ENCODE data around the gene ATP1A3. TPM values are rescaled to one million over a fixed set of nuclear protein-coding genes. Genes with fewer than 3 reads are reported as not detected.

The ATP1A3 gene
- total and polyA plus RNA-seq, 2 of the 13 experiments (the other 11 are each of a cell fraction or from before 2014, with no cell fraction given), result 0.01 to 0.04 TPM

GRCh38 chr19:41957838-41958366, 36.1 kb downstream of the ATP1A3 start (continued):
- no peak for TF ChIP-seq ZBTB14 (CRISPR knock-in tag; IDR thresholded peaks at IDR 0.05)
- TF ChIP-seq RELA (CRISPR knock-in tag; IDR thresholded peaks at IDR 0.05), result no peak
- no peak for TF ChIP-seq GATA4 (IDR thresholded peaks at IDR 0.05; ENCODE audit: borderline replicate concordance, low read depth)
- no peak for TF ChIP-seq ZNF496 (CRISPR knock-in tag; IDR thresholded peaks at IDR 0.05; ENCODE audit: insufficient replicate concordance)
- TF ChIP-seq POLR2G (IDR thresholded peaks at IDR 0.05; ENCODE audit: low read depth, low read length), result no peak
- no peak for TF ChIP-seq YEATS4 (CRISPR knock-in tag; IDR thresholded peaks at IDR 0.05; ENCODE audit: borderline replicate concordance)
- no peak for TF ChIP-seq CHD4 (IDR thresholded peaks at IDR 0.05; ENCODE audit: borderline replicate concordance, low read length)
- TF ChIP-seq IRX3 (CRISPR knock-in tag; IDR thresholded peaks at IDR 0.05; ENCODE audit: borderline replicate concordance, low read depth), result no peak
- TF ChIP-seq GTF2F1 (IDR thresholded peaks at IDR 0.05; ENCODE audit: low read length), result no peak
- TF ChIP-seq ZBTB8A (CRISPR knock-in tag; IDR thresholded peaks at IDR 0.05; ENCODE audit: borderline replicate concordance, low read depth), result no peak
- no peak for TF ChIP-seq ZFP1 (CRISPR knock-in tag; IDR thresholded peaks at IDR 0.05)
- no peak for TF ChIP-seq DDIT3 (CRISPR knock-in tag; IDR thresholded peaks at IDR 0.05)
- TF ChIP-seq CENPT (CRISPR knock-in tag; IDR thresholded peaks at IDR 0.05; ENCODE audit: low read depth), result no peak
- peak; percentile 24; the same call in 1 of the 2 replicates for TF ChIP-seq ZNF547 (CRISPR knock-in tag; IDR thresholded peaks at IDR 0.05)
- TF ChIP-seq ATF5 (CRISPR knock-in tag; IDR thresholded peaks at IDR 0.05; ENCODE audit: low read depth), result no peak
- TF ChIP-seq ZNF432 (CRISPR knock-in tag; IDR thresholded peaks at IDR 0.05; ENCODE audit: borderline replicate concordance), result no peak
- TF ChIP-seq CREB1 (IDR thresholded peaks at IDR 0.05), result no peak
- TF ChIP-seq CREB1 (CRISPR knock-in tag; IDR thresholded peaks at IDR 0.05), result no peak
- TF ChIP-seq LCORL (IDR thresholded peaks at IDR 0.05), result no peak
- TF ChIP-seq LCORL (CRISPR knock-in tag; IDR thresholded peaks at IDR 0.05), result 0 out of 2 replicates have a peak, but pooled peaks have one; percentile 14
- 0 out of 2 replicates have a peak, but pooled peaks have one; percentile 16 for TF ChIP-seq DRAP1 (CRISPR knock-in tag; IDR thresholded peaks at IDR 0.05)
- no peak for TF ChIP-seq MEIS1 (CRISPR knock-in tag; IDR thresholded peaks at IDR 0.05; ENCODE audit: borderline replicate concordance)
- TF ChIP-seq MTA1 (CRISPR knock-in tag; IDR thresholded peaks at IDR 0.05; ENCODE audit: borderline replicate concordance), result no peak
- peak; percentile 68; the same call in 1 of the 2 replicates for TF ChIP-seq MIER2 (CRISPR knock-in tag; IDR thresholded peaks at IDR 0.05)
- no peak for TF ChIP-seq BHLHE40 (IDR thresholded peaks at IDR 0.05; ENCODE audit: low read length)
- TF ChIP-seq SP4 (CRISPR knock-in tag; IDR thresholded peaks at IDR 0.05), result 0 out of 2 replicates have a peak, but pooled peaks have one; percentile 5
- TF ChIP-seq HDAC2 (CRISPR knock-in tag; IDR thresholded peaks at IDR 0.05), result 0 out of 2 replicates have a peak, but pooled peaks have one; percentile 29
- TF ChIP-seq ATF3 (CRISPR knock-in tag; IDR thresholded peaks at IDR 0.05), result no peak
- TF ChIP-seq TFDP2 (CRISPR knock-in tag; IDR thresholded peaks at IDR 0.05), result peak; percentile 31; the same call in 1 of the 2 replicates
- 0 out of 2 replicates have a peak, but pooled peaks have one; percentile 29 for TF ChIP-seq ZNF331 (CRISPR knock-in tag; IDR thresholded peaks at IDR 0.05)

All from HepG2 (cell line).